Stimulated activated CD4-positive, alpha-beta T cell treated with anti-CD3 and anti-CD28 coated beads, Interleukin-4, amount 100 ng/mL, for 4 hours (primary cell): ENCODE measurements around the gene UNC93A.
"Not testable (repeated sequence)": the region's sequence is repeated elsewhere in the genome, so short reads cannot be mapped to it uniquely, and the experiment has no call there.

ENCODE experiments used
- DNase-seq, 2 experiments: peaks; one replicate each; pipeline ENCODE4 v3.0.0-alpha.2; 2020

The UNC93A gene

DNA sequence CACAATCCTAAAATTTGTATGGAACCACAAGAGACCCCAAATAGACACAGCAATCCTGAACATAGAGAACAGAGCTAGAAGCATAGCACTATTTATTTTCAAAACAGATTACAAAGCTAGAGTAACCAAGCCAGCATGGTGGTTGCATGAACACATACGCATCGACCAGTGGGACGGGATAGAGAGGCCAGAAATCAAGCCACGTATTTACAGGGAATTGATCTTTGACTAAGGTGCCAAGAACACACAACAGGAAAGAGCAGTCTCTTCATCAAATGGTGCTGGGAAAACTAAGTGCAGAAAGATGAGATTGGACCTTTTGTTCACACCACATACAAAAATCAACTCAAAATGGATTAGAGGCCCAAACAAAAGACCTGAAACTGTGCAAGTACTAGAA is 54.8 kb downstream of the UNC93A start:
- no peak for DNase-seq

GRCh38 chr6:167347226-167347625 is 56.1 kb downstream of the UNC93A start:
- DNase-seq, result no peak

GRCh38 chr6:167349631-167350274 is 58.6 kb downstream of the UNC93A start:
- DNase-seq, result no peak

DNA sequence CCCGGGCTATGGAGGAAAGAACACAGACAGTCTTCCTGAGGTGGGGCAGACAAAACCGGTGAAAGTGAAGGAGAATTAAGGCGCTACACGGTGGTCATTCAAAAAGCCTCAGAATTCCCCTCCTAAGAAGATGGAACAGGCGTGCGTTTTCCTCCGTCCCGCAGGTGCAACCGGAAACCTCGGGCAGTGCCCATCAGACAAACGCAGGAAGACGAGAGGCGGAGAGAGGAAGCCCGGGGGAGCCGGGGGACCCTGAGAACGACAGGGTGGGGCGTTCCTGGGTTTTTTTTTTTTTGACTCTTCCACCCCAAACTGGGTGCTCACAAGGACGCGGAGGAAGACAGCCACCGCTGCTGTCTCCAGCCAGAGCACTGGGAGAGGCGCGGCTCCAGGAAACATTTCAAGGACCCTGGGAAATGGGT is 59.2 kb downstream of the UNC93A start:
- peak in 1 of 2 experiments; percentile 7 for DNase-seq

GRCh38 chr6:167350731-167351655 is 59.9 kb downstream of the UNC93A start:
- peak; percentile 74 to 79 for DNase-seq

- no peak for DNase-seq
Measured at GRCh38 chr6:167351656-167352345, 60.7 kb downstream of the UNC93A start.

- DNase-seq, result no peak
Measured at GRCh38 chr6:167356874-167357273, 65.8 kb downstream of the UNC93A start.

GRCh38 chr6:167358394-167358793 is 67.3 kb downstream of the UNC93A start:
- not testable (repeated sequence) for DNase-seq

DNA sequence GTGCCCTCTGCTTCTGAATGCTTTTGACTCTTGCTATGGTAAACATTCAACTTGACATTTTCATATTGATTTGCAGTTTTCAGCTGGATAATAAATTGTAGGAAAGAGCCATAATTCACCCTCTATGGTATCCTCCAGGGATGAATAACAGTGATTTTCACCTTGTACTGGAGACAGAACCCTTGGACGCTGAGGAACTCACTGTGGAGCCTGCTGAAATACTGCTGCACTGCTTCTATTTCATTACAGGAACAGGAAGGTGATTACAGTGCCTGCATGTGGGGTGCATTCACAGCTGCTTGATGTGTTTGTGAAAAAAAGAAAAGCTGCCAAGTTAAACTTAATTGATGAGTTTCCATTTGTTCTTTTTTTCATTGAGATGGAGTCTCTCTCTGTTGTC is 70.1 kb downstream of the UNC93A start:
- not testable (repeated sequence) for DNase-seq
